Smooth muscle cell (in vitro differentiated cells): ENCODE measurements around the gene GRK6. TPM values are rescaled to one million over a fixed set of nuclear protein-coding genes. Genes with fewer than 3 reads are reported as not detected.

Experiments used
- DNase-seq: peaks from one replicate; lab custom pipeline; 2025; ENCODE audit not compliant: unreplicated experiment; lab: John Stamatoyannopoulos, UW
- H2AFZ ChIP-seq: fragments of 200-600 bp; sonication (generic); 2 replicates; pipeline ENCODE4 v1.6.0; 2016; ENCODE audit warnings: antibody characterized with exemption, low read depth, mild to moderate bottlenecking
- H3F3A ChIP-seq: fragments of 200-600 bp; sonication (generic); 2 replicates; pipeline ENCODE4 v1.6.0; 2017; ENCODE audit warnings: antibody characterized with exemption, low read depth
- H3K27ac ChIP-seq: fragments of 200-600 bp; sonication (generic); 2 replicates; pipeline ENCODE4 v1.5.1; 2016; ENCODE audit warnings: low read depth, mild to moderate bottlenecking
- H3K27me3 ChIP-seq: fragments of 200-600 bp; sonication (generic); 2 replicates; pipeline ENCODE4 v1.6.1; 2016; ENCODE audit warnings: low read depth, mild to moderate bottlenecking
- H3K36me3 ChIP-seq: fragments of 200-600 bp; sonication (generic); 2 replicates; pipeline ENCODE4 v1.5.1; 2016; ENCODE audit warnings: low read depth
- H3K4me1 ChIP-seq: fragments of 200-600 bp; sonication (generic); 2 replicates; pipeline ENCODE4 v1.5.1; 2016; ENCODE audit warnings: low read depth
- H3K4me2 ChIP-seq: fragments of 200-600 bp; sonication (generic); 2 replicates; pipeline ENCODE4 v1.6.0; 2016; ENCODE audit warnings: mild to moderate bottlenecking
- H3K4me3 ChIP-seq: fragments of 200-600 bp; sonication (generic); 2 replicates; pipeline ENCODE4 v1.5.1; 2016; ENCODE audit warnings: mild to moderate bottlenecking
- H3K79me2 ChIP-seq: fragments of 200-600 bp; sonication (generic); 2 replicates; pipeline ENCODE4 v1.6.0; 2016; ENCODE audit warnings: low read depth, mild to moderate bottlenecking
- H3K9ac ChIP-seq: fragments of 200-600 bp; sonication (generic); 2 replicates; pipeline ENCODE4 v1.6.0; 2016; ENCODE audit warnings: low read depth
- H3K9me3 ChIP-seq: fragments of 200-600 bp; sonication (generic); replicated peaks from 2 replicates; pipeline ENCODE4 v1.5.1; 2016; ENCODE audit warnings: low read depth
- H4K20me1 ChIP-seq: fragments of 200-600 bp; sonication (generic); 2 replicates; pipeline ENCODE4 v1.6.0; 2016; ENCODE audit warnings: low read depth
- CTCF ChIP-seq: fragments of 200-600 bp; sonication (generic); IDR thresholded peaks from 2 replicates; pipeline ENCODE4 v1.5.1; 2017; ENCODE audit warnings: borderline replicate concordance, mild to moderate bottlenecking, antibody characterized with exemption; ENCODE audit not compliant: insufficient read depth, poor library complexity, severe bottlenecking
- WGBS: methylation state at CpG from one replicate; pipeline ENCODE4 v1.1.7; 2016; ENCODE audit warnings: low lambda C conversion rate; 5-methylcytosine and 5-hydroxymethylcytosine counted together
- polyA plus RNA-seq: library from polyadenylated mRNA; unstranded; fragments of >200 nt; fragmentation: Nextera tagmentation; extraction: Ambion mirVana; gene quantifications from 2 replicates; pipeline ENCODE4 v1.2.1, GENCODE V29; 2016
- total RNA-seq: library from RNA; depleted of rRNA; stranded (reverse); fragments of >200 nt; gene quantifications from 2 replicates; pipeline ENCODE4 v1.2.3, GENCODE V29; 2014

Gene GRK6
- total and polyA plus RNA-seq, 2 experiments from 2014 or later, result 20.8 to 28.5 TPM

- no peak for TF ChIP-seq CTCF
- DNase-seq, result no peak
- Histone ChIP-seq H3K9me3 (no peaks in the 10 kb centered on the region), H4K20me1 (peaks cover 56% of the 10 kb centered on the region), H3K36me3 (no peaks in the 10 kb centered on the region), H3K27me3 (no peaks in the 10 kb centered on the region), H3K4me3 (no peak overlapping the region), H3F3A (peaks cover 27% of the 10 kb centered on the region), H3K79me2 (no peaks in the 10 kb centered on the region), H2AFZ (no peak overlapping the region), H3K4me1 (peaks cover 22% of the 10 kb centered on the region), H3K27ac (no peak overlapping the region), H3K4me2 (no peak overlapping the region), H3K9ac (no peak overlapping the region)
- 91% methylated on average over 17 of the region's 17 CpGs for WGBS
Observed at GRCh38 chr5:177452688-177453638, 26.5 kb downstream of the GRK6 start.

- Histone ChIP-seq H3K9ac (peak overlapping the region; percentile 78), H2AFZ (no peak overlapping the region), H3K9me3 (no peaks in the 10 kb centered on the region), H3K36me3 (no peaks in the 10 kb centered on the region), H3K4me1 (peaks cover 18% of the 10 kb centered on the region), H3F3A (peaks cover 28% of the 10 kb centered on the region), H3K27ac (peak overlapping the region; percentile 81), H3K27me3 (no peaks in the 10 kb centered on the region), H3K4me2 (peak overlapping the region; percentile 99), H3K79me2 (no peaks in the 10 kb centered on the region), H4K20me1 (peaks cover 57% of the 10 kb centered on the region), H3K4me3 (peak overlapping the region; percentile 69)
- TF ChIP-seq CTCF, result no peak
- DNase-seq, result no peak
- 21% methylated on average over 24 of the region's 31 CpGs for WGBS
Observed at GRCh38 chr5:177453852-177454396, 27.4 kb downstream of the GRK6 start.

GRCh38 chr5:177454397-177455035 is 28.0 kb downstream of the GRK6 start:
- Histone ChIP-seq H3K4me1 (peaks cover 18% of the 10 kb centered on the region), H3K9ac (peak overlapping the region; percentile 78), H3F3A (peaks cover 29% of the 10 kb centered on the region), H3K27ac (peak overlapping the region; percentile 81), H3K4me2 (peak overlapping the region; percentile 99), H3K4me3 (peak overlapping the region; percentile 69), H3K36me3 (no peaks in the 10 kb centered on the region), H3K27me3 (no peaks in the 10 kb centered on the region), H3K9me3 (no peaks in the 10 kb centered on the region), H3K79me2 (no peaks in the 10 kb centered on the region), H4K20me1 (peaks cover 60% of the 10 kb centered on the region), H2AFZ (no peak overlapping the region)
- peak; percentile 91 for DNase-seq
- peak; percentile 97 for TF ChIP-seq CTCF
- under 1% methylated on average over 59 of the region's 84 CpGs for WGBS
